ENCODE data around the gene C20orf96.
"Not testable (repeated sequence)": the region's sequence is repeated elsewhere in the genome, so short reads cannot be mapped to it uniquely, and the experiment has no call there.

The C20orf96 gene

DNA sequence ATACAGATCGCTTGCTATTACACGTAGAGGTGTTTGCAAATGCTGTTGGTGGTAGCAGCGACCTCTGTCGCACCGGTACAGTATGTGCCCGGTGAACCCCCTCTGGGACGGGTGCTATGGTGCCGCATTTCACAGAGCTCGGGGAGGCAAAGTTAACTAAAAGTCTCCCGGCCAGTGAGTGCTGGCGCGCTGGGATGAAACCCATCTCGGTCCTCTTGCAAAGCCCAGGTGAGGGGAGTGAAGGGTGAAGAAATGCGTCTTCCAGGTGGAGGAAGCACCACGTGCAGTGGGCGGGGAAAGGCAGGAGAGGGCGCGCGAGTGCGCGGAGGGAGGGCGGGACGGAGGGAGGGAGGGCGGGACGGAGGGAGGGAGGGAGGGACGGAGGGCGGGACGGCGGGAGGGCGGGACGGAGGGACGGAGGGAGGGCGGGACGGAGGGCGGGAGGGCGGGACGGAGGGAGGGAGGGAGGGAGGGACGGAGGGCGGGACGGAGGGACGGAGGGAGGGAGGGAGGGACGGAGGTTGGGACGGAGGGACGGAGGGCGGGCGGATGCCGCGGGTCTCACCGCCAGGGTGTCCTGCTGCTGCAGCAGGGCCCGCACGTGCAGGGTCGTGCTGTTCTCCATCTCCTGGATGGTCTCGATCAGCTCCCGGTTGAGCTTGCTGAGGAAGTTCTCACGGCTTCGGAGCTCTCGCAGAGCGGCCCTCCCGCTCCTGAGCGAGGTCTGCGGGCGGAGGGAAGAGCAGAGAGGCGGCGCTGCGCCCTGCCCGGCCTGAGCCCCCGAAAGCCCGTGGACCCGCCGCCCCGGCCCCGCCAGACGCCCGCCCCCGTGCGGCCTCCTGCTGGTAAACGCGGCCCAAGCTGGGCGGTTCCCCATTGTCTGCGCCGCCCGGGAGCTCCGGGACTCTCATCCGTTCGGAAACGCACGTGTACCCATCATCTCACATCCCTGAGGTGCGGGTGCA, 11.7 kb downstream of the C20orf96 start:
- no peak for DNase-seq

DNA sequence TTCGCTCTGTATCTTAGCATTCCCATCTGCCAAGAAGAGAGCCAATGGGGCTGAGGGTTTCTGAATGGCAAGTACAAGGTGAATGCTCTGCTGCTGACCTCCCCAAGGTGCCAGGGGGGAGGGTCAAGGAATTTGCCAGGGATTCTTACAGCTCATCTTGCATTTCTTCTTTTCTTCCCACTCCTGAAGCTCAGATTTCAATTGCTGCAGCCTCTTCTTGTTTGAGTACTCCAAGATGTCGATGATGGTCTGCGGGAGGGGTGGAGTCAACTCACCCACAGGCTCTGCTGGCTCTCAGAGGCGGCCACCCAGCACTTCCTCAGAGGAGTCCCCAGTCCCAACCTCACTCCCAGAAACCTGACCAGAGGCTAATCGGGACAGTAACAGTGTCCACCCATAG, 12.4 kb downstream of the C20orf96 start:
- DNase-seq, result no peak

GRCh38 chr20:277496-277781, 13.1 kb downstream of the C20orf96 start:
- no peak for DNase-seq

DNA sequence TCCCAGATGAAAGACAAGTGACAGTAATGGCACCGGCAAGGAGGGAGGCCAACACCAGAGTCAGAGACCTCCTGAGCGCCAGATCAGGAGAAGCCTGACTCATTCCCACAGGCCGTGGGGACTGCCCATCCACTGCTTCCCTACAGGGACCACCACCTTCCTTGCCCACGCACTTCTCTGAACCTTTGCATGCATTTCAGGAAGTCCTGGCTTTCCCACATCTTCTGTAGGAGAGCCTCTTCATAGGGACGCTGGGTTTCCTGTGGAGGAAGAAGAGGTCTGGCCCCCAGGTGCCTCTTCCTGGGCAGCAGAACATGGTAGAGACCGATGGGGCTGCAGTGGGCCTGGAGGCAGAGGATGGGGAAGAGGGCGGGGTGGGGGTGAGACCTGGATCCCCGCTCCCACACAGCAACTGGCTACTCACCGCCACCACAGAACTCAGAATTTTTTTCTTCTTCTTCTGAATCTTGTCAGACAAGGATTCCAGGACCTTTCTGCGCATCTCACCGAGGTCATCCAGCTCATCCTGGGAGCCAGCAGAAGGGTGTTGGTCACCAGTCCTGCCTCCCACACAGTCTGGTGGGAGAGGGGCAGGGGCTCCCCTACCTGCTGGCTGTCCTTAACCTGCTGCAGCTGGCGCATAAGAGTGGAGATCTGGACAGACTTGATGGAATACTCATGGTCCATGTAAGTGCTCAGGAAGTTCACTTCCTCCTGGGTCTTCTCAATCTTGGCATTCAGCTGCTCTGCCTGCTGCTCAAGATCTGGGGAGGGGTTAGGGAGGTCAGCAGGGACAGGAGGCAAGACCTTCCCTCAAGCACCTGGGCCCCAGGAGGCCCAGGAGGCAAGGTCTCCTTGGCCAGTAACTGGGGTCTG, 13.7 kb downstream of the C20orf96 start:
- no peak for DNase-seq

- no peak for DNase-seq
Observed at GRCh38 chr20:275791-276190, 14.8 kb downstream of the C20orf96 start.

DNA sequence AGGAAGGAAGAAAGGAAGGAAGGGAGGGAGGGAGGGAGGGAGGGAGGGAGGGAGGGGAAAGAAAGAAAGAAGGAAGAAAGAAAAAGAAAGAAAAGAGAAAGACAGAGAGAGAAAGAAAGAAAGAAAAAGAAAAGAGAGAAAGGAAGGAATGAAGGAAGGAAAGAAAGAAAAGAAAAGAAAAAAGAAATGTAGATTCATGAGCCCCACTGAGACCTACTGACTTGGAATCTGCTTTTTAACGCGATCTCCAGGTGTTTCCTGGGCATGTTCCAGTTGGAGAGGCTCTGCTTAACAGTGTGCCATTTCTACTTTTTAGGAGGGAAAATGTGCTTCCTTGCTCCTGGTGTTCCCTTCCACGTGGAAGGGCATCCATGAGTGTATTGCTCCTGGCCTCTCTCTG, 16.7 kb downstream of the C20orf96 start:
- no peak for DNase-seq

DNA sequence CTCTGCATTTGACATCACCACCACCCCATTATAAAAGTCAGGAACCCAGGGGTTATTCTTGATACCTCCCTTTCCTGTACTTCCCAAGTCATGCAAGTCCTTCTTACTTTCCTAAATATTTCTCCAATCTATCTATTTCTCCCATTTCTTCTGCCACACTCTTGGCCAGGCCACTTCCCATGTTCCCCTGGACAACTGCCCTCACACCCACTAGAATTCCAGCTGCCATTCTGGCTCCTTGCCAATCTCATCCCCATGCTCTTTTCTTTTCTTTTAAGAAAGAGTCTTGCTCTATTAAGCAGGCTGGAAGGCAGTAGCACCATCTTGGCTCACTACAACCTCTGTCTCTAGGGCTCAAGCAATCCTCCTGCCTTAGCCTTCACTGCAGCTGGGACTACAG, 17.8 kb downstream of the C20orf96 start:
- no peak for DNase-seq

- DNase-seq, result no peak
Observed at GRCh38 chr20:271528-271927, 19.0 kb downstream of the C20orf96 start.

GRCh38 chr20:271069-271468, 19.5 kb downstream of the C20orf96 start:
- no peak for DNase-seq

GRCh38 chr20:270517-270916, 20.0 kb downstream of the C20orf96 start:
- no peak for DNase-seq

DNA sequence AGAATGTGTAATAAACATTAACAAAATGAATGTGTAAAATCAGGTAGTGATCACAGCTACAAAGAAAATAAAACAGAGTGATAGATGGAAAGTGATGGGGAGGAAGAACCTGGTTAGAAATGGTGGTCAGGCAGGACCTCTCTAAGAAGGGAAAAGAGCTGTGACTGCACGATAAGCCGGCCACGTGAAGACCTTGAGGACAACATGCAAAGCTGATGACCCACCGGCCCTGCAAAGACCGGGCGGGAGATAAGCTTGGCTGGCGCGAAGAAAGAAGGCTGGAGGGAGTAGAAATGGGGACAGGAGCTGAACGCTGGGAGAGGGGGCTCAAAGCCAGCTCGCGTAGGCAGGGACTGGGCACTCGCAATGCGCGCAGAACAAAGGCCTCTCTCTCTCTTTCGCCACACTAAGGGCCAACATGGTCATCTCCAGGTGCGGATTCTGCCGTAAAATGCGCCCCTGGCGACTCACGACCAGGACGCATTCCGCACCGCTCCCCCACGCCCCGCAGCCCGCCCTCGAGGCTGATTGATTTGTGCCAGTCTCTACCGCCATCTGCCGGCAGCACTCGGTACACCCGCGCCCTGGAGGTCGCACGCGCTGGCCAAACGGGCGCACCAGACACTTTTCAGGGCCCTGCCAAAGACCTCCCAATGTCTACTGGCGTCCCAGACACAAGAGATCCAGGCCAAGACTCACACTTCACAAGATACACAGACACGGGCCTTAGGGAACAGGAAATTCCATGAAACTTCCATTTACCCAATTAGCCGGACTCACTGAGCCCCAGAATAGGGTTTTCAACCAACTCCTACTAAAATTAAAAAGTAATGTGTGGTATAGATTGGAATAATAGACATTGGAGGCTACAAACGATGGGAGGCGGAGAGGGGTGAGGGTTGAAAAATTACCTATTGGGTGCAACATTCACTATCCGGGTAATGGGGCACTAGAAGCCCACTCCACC, 23.7 kb downstream of the C20orf96 start:
- peak; percentile 20 for DNase-seq

DNA sequence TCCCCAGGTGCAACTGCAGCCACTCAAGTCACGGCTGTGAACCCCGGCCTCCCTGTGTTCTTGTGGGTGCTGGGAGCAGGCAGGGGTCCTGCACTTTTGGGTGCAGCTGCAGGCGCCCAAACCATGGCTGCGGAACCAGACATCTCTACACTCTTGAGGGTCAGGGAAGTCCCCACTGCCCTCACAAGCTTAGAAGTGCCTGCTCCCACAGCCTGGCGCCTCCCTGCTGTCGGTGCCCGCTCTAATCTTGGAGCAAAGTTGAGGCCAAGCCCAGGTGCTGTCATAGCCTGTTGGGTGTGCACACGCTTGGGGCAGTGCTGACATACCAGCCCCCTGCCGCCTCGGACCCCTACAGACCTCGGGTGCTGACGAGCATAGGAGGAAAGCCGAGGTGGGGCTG, 26.8 kb downstream of the C20orf96 start:
- DNase-seq, result no peak

DNA sequence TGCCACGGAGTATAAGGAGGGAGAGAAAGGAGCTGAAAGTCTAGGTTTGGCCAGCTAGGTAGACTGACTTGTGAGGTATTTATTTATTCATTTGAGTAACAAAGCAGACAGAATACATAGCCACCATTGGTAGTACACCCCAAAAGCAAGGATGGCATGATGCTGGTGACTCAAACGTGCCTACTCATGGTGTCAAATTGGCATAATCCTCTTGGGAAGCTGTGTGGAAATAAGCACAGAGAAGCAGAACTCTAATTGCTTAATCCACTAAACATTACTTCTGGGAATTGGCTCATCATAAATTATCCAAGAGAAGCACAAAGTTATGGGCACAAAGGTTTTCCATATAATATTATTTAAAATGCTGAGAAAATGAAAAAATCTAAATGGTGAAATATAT, 30.6 kb downstream of the C20orf96 start:
- DNase-seq, result no peak

GRCh38 chr20:258963-259362, 31.6 kb downstream of the C20orf96 start:
- DNase-seq, result no peak

DNA sequence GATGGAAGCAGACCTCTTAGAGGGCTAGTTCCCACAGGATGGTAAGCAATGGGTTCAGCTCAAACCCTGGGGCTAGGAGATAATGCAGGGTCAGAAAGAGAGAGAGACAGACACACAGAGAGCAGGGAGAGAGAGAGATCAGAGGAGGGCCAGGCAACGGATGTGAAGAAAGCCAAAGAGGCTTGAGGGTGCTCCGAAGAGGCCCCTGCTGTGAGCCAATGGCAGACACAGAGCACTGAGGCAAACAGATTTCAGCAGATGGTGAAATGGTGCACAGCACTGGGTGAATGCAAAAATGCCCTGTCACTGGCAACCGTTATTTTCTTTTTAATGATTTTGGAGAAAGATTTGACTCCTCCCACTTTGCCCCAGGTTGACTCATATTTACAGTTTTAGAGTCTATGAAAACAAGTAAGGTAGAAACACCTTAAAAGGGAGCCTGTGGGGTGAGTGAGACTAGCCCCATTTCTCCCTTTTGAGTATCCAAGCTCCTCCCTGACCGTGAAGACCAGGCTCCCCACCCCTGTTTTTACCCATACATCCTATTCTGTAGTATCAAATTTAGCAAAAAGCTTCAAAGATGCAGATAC, 32.2 kb downstream of the C20orf96 start:
- DNase-seq, result no peak

GRCh38 chr20:257419-257818, 33.1 kb downstream of the C20orf96 start, which contains the start of gene DEFB132:
Gene DEFB132, plus strand, starts transcription at chr20:257724. Its CDS starts 55 bp downstream, at chr20:257779.
- DNase-seq, result no peak

GRCh38 chr20:253447-253846, 37.1 kb downstream of the C20orf96 start:
- DNase-seq, result not testable (repeated sequence)

- DNase-seq, result no peak
Observed at GRCh38 chr20:252801-253200, 37.7 kb downstream of the C20orf96 start.

GRCh38 chr20:251354-251753, 39.2 kb downstream of the C20orf96 start:
- no peak for DNase-seq

DNA sequence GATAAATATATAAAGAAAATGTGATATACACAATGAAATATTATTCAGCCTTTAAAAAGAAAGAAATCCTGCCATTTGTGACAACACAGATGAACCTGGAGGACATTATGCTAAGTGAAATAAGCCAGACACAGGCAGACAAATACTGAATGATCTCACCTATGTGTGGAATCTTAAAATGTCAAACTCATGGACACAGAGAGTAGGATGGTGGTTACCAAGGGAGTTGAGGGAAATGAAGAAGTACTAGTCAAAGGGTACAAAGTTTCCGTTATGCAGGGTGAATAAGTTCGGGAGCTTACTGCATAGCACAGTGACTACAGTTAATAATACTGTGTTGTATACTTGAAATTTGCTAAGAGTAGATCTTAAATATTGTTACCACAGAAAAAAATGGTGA, 47.6 kb downstream of the C20orf96 start:
- DNase-seq, result no peak

GRCh38 chr20:237929-238328, 52.6 kb downstream of the C20orf96 start:
- no peak for DNase-seq

DNA sequence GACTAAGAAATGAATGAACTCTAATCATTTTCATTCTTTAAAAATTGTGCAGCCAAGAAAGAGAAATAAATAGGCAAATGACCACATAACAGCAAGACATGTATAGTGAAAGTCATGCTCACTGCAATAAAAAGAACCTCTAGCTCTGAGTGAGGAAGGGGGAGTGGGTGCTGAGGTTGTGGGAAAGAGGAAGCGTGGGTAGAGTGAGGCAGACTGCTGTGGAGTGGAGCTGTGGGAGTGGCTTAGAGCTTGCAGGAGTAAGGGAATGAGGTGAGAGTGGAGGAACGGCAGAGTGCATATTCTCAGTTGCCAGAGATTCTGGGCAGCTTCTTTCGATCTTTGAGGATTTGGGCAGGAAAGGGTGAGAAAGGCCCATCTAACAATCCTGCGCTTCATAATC, 53.1 kb downstream of the C20orf96 start:
- no peak for DNase-seq
